Transverse colon (tissue), 4 donors: Measurements from ENCODE around the gene CACNA1B. TPM values are rescaled to one million over a fixed set of nuclear protein-coding genes. Genes with fewer than 3 reads are reported as not detected.

Experiments used
- DNase-seq: peaks from one replicate; pipeline ENCODE4 v3.0.0-alpha.2; 2019
- H3K27ac ChIP-seq, 4 donors: fragments of 200-600 bp; sonication (generic); 2 replicates each; pipeline ENCODE4 v1.5.1; 2016 to 2018; ENCODE audit warnings: inconsistent platforms in 4 of 4
- H3K27me3 ChIP-seq: fragments of 200-600 bp; sonication (generic); 2 replicates; pipeline ENCODE4 v1.5.1; 2017; ENCODE audit warnings: inconsistent platforms
- H3K36me3 ChIP-seq, 4 donors: fragments of 200-600 bp; sonication (generic); 2 replicates each; pipeline ENCODE4 v1.5.1; 2017 to 2019; ENCODE audit warnings: inconsistent platforms in 4 of 4
- H3K4me1 ChIP-seq, 4 donors: fragments of 200-600 bp; sonication (generic); 2 replicates each; pipeline ENCODE4 v1.5.1; 2017 to 2020; ENCODE audit warnings: inconsistent platforms in 4 of 4
- H3K4me3 ChIP-seq, 4 donors: fragments of 200-600 bp; sonication (generic); 1 replicate in 1 of 4; 2 replicates in 3 of 4; pipeline versions ENCODE4 v1.5.1 to v1.6.1; 2017 to 2019; ENCODE audit warnings: inconsistent platforms in 4 of 4
- H3K9me3 ChIP-seq, 2 donors: fragments of 200-600 bp; sonication (generic); 2 replicates each; pipeline ENCODE4 v1.5.1; 2017 to 2019; ENCODE audit warnings: inconsistent platforms in 2 of 2
- CTCF ChIP-seq, 5 experiments: fragments of 200-600 bp in 3 of 5; fragments of 450-650 bp in 2 of 5; sonication (generic) in 3 of 5; IDR thresholded peaks; 1 replicate in 2 of 5; 2 replicates in 3 of 5; pipeline ENCODE4 v1.5.1; 2016 to 2017; ENCODE audit warnings: antibody characterized with exemption in 5 of 5, inconsistent platforms in 3 of 5, mild to moderate bottlenecking in 2 of 5, moderate library complexity in 1 of 5
- EP300 ChIP-seq: sonication (generic); formaldehyde crosslinking; IDR thresholded peaks from one replicate; pipeline ENCODE4 v1.6.1; 2017; ENCODE audit warnings: antibody characterized with exemption, low read depth
- POLR2A ChIP-seq: fragments of 450-650 bp; IDR thresholded peaks from one replicate; pipeline ENCODE4 v1.6.1; 2016; ENCODE audit warnings: antibody characterized with exemption, mild to moderate bottlenecking, moderate library complexity
- POLR2AphosphoS5 ChIP-seq, 3 donors: sonication (generic); formaldehyde crosslinking; IDR thresholded peaks; one replicate each; pipeline ENCODE4 v1.6.1; 2016; ENCODE audit warnings: antibody characterized with exemption in 3 of 3
- WGBS, 2 donors: methylation state at CpG; one replicate each; pipeline ENCODE4 v1.1.5; 2018; ENCODE audit warnings: low coverage in 1 of 2; 5-methylcytosine and 5-hydroxymethylcytosine counted together
- in situ Hi-C, 4 donors: fragments of 200-750 bp; cut with MboI; loops; one replicate each; pipeline versions ENCODE4 v1.15.0 to v1.15.1; 2017; ENCODE audit warnings: low sequenced_read_pairs in 3 of 4, low pct_ligation_motif_present in 1 of 4, low pct_unique_long_range_greater_than_20kb in 1 of 4
- intact Hi-C: fragments of 100-400 bp; cut with DNase I; formaldehyde crosslinking; loops from one replicate; pipeline ENCODE4 v1.15.1; 2023; ENCODE audit warnings: low total_unique reads
- total RNA-seq, 4 donors: library from RNA; depleted of rRNA; stranded (reverse); fragments of >200 nt; gene quantifications; one replicate each; pipeline ENCODE4 v1.1.0, GENCODE V29; 2016

CACNA1B gene
- total RNA-seq, 4 donors from 2014 or later, result 0.27 to 0.40 (median 0.35) TPM

- DNase-seq, result no peak
- no peaks in the 10 kb centered on the region for H3K27me3 ChIP-seq
- no peaks in the 10 kb centered on the region for H3K9me3 ChIP-seq
- 67 to 80% methylated on average over 1 to 20 of the region's 20 CpGs for WGBS, 2 donors
- TF ChIP-seq POLR2AphosphoS5 (IDR thresholded peaks at IDR 0.05) (no peak), EP300 (no peak), CTCF (IDR thresholded peaks at IDR 0.05) (no peak), POLR2A (no peak)
- intact Hi-C loops, result no loop called here
- H3K27ac ChIP-seq, result no peak overlapping the region
- H3K4me3 ChIP-seq, result no peak overlapping the region
- H3K36me3 ChIP-seq, result no peaks in the 10 kb centered on the region
- no peaks in the 10 kb centered on the region for H3K4me1 ChIP-seq
- in situ Hi-C loops, result no loop called here
Observed at GRCh38 chr9:137891588-137892423, 14.2 kb downstream of the CACNA1B start.

- H3K36me3 ChIP-seq, result no peaks in the 10 kb centered on the region
- H3K27ac ChIP-seq, result no peak overlapping the region
- TF ChIP-seq POLR2A, result no peak
- no peak for TF ChIP-seq CTCF (IDR thresholded peaks at IDR 0.05)
- no peak for TF ChIP-seq POLR2AphosphoS5 (IDR thresholded peaks at IDR 0.05)
- no peak for TF ChIP-seq EP300
- intact Hi-C loops (no loop called here), in situ Hi-C loops (no loop called here)
- no peak for DNase-seq
- no peaks in the 10 kb centered on the region for H3K9me3 ChIP-seq
- H3K4me3 ChIP-seq, result no peak overlapping the region
- no peaks in the 10 kb centered on the region for H3K4me1 ChIP-seq
- WGBS, 2 donors, result 80% methylated on average over 13 of the region's 22 CpGs; no CpG with 5 or more reads in 1 of the 2 donors
- no peaks in the 10 kb centered on the region for H3K27me3 ChIP-seq
Observed at GRCh38 chr9:137892424-137893191, 15.0 kb downstream of the CACNA1B start.

DNA sequence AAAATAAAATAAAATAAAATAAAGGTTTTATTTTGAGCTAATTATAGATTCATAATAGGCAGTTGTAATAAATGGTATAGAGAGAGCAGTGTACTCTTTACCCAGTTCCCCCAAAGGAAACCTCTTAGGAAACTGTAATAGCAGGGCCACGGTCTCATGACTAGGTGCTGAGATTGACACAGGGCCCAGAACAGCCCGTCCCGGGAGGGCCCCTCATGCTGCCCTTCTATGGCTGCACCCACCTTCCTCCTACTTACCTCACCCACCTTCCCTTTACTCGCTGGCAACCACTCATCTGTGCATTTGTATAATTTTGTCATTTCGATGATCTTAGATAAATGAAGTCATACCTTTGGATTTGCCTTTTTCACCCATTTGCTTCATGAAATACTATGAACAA lies 16.1 kb downstream of the CACNA1B start:
- DNase-seq, result no peak
- Histone ChIP-seq H3K4me1 (no peaks in the 10 kb centered on the region), H3K4me3 (no peak overlapping the region), H3K36me3 (no peaks in the 10 kb centered on the region), H3K27ac (no peak overlapping the region), H3K9me3 (no peaks in the 10 kb centered on the region), H3K27me3 (no peaks in the 10 kb centered on the region)
- WGBS, 2 donors, result 65 to 84% methylated on average over 5 of the region's 5 CpGs
- TF ChIP-seq POLR2A (no peak), POLR2AphosphoS5 (IDR thresholded peaks at IDR 0.05) (no peak), EP300 (no peak), CTCF (IDR thresholded peaks at IDR 0.05) (no peak)
- intact Hi-C loops, result no loop called here
- in situ Hi-C loops, result no loop called here

GRCh38 chr9:137899551-137900360 lies 22.2 kb downstream of the CACNA1B start:
- Histone ChIP-seq H3K27me3 (peaks cover 15% of the 10 kb centered on the region), H3K4me3 (no peak overlapping the region), H3K4me1 (no peaks in the 10 kb centered on the region), H3K27ac (no peak overlapping the region), H3K36me3 (no peaks in the 10 kb centered on the region), H3K9me3 (no peaks in the 10 kb centered on the region)
- intact Hi-C loops (no loop called here), in situ Hi-C loops (no loop called here)
- WGBS, 2 donors, result 78% methylated on average over 14 of the region's 14 CpGs; no CpG with 5 or more reads in 1 of the 2 donors
- no peak for DNase-seq
- TF ChIP-seq CTCF (IDR thresholded peaks at IDR 0.05) (no peak), POLR2A (no peak)
